Naive thymus-derived CD4-positive, alpha-beta T cell (primary cell): ENCODE results near the gene UBE2B. TPM values are rescaled to one million over a fixed set of nuclear protein-coding genes. Genes with fewer than 3 reads are reported as not detected.

ENCODE experiments used
- ATAC-seq: fragments of 150-1000 bp; cut with Tn5 transposase; 2 replicates; pipeline ENCODE4 v1.10.0; 2021; ENCODE audit warnings: mild to moderate bottlenecking, moderate library complexity
- CTCF ChIA-PET: fragments of 350-600 bp; sonication (Branson Sonifier 250); formaldehyde crosslinking; loops from one replicate; lab custom pipeline; 2021; ENCODE audit warnings: antibody characterized with exemption; lab: Charles Lee
- POLR2A ChIA-PET: fragments of 350-600 bp; sonication (Branson Sonifier 250); formaldehyde crosslinking; loops from one replicate; lab custom pipeline; 2021; ENCODE audit warnings: antibody characterized with exemption, inconsistent platforms; lab: Charles Lee
- DNase-seq, 9 donors: peaks; one replicate each; pipeline versions ENCODE4 v3.0.0 to v3.0.0-alpha.2; 2020 to 2022; ENCODE audit warnings: mixed read lengths in 1 of 9
- H3K27ac ChIP-seq: one replicate; pipeline ENCODE4 v1.7.0; 2013; ENCODE audit warnings: mild to moderate bottlenecking, low read depth, low read length, moderate library complexity
- H3K27me3 ChIP-seq, 2 donors: one replicate each; pipeline ENCODE4 v1.7.0; 2013; ENCODE audit warnings: low read length in 2 of 2, mild to moderate bottlenecking in 2 of 2, moderate library complexity in 2 of 2; ENCODE audit not compliant: control insufficient read depth in 2 of 2, insufficient read depth in 2 of 2
- H3K36me3 ChIP-seq, 3 experiments: 1 replicate in 2 of 3; 2 replicates in 1 of 3; pipeline ENCODE4 v1.7.0; 2013; ENCODE audit warnings: low read length in 3 of 3, mild to moderate bottlenecking in 3 of 3, moderate library complexity in 1 of 3; ENCODE audit not compliant: insufficient read depth in 3 of 3, control insufficient read depth in 2 of 3
- H3K4me1 ChIP-seq, 2 donors: one replicate each; pipeline ENCODE4 v1.7.0; 2013; ENCODE audit warnings: low read length in 2 of 2, mild to moderate bottlenecking in 2 of 2, moderate library complexity in 1 of 2; ENCODE audit not compliant: control insufficient read depth in 2 of 2, insufficient read depth in 2 of 2
- H3K4me3 ChIP-seq: 2 replicates; pipeline ENCODE4 v1.7.0; 2013; ENCODE audit warnings: mild to moderate bottlenecking, low read length
- H3K9me3 ChIP-seq, 3 experiments: 1 replicate in 2 of 3; 2 replicates in 1 of 3; pipeline ENCODE4 v1.7.0; 2013; ENCODE audit warnings: low read length in 3 of 3; ENCODE audit not compliant: control insufficient read depth in 2 of 3
- H3K27ac Mint-ChIP-seq, 9 donors: one replicate each; pipeline ENCODE4 v1.8.0; 2020 to 2022; ENCODE audit warnings: mixed read lengths in 9 of 9, mild to moderate bottlenecking in 8 of 9, moderate library complexity in 5 of 9, inconsistent platforms in 2 of 9
- H3K27me3 Mint-ChIP-seq, 5 donors: one replicate each; pipeline ENCODE4 v1.8.0; 2021 to 2022; ENCODE audit warnings: mixed read lengths in 5 of 5, mild to moderate bottlenecking in 1 of 5
- H3K36me3 Mint-ChIP-seq, 5 donors: one replicate each; pipeline ENCODE4 v1.8.0; 2020 to 2022; ENCODE audit warnings: mixed read lengths in 5 of 5, mild to moderate bottlenecking in 3 of 5, inconsistent platforms in 1 of 5
- H3K4me1 Mint-ChIP-seq, 7 donors: one replicate each; pipeline ENCODE4 v1.8.0; 2020 to 2022; ENCODE audit warnings: mixed read lengths in 7 of 7, mild to moderate bottlenecking in 3 of 7, inconsistent platforms in 1 of 7
- H3K4me3 Mint-ChIP-seq, 10 donors: one replicate each; pipeline ENCODE4 v1.8.0; 2020 to 2022; ENCODE audit warnings: mild to moderate bottlenecking in 10 of 10, mixed read lengths in 10 of 10, moderate library complexity in 6 of 10, inconsistent platforms in 2 of 10
- H3K9me3 Mint-ChIP-seq, 11 donors: one replicate each; pipeline ENCODE4 v1.8.0; 2020 to 2022; ENCODE audit warnings: mixed read lengths in 11 of 11, mild to moderate bottlenecking in 4 of 11, inconsistent platforms in 1 of 11, moderate library complexity in 1 of 11
- intact Hi-C, 2 donors: fragments of 100-400 bp; cut with micrococcal nuclease; formaldehyde crosslinking; loops; one replicate each; pipeline ENCODE4 v1.15.1; 2023
- polyA plus RNA-seq, 2 donors: library from polyadenylated mRNA; unstranded; fragments of 300-500 nt; fragmentation: Illumina TruSeq; gene quantifications; one replicate each; pipeline ENCODE4 v1.2.3, GENCODE V29; 2021
- total RNA-seq, 6 experiments: library from RNA in 5 of 6; stranded (reverse) in 5 of 6; gene quantifications; 1 replicate in 5 of 6; 2 replicates in 1 of 6; pipeline ENCODE4 v1.2.3 and lab custom pipeline; 2021 to 2026

UBE2B gene
- total and polyA plus RNA-seq, 7 experiments from 2014 or later = 89.2 to 141 (median 117) TPM

DNA sequence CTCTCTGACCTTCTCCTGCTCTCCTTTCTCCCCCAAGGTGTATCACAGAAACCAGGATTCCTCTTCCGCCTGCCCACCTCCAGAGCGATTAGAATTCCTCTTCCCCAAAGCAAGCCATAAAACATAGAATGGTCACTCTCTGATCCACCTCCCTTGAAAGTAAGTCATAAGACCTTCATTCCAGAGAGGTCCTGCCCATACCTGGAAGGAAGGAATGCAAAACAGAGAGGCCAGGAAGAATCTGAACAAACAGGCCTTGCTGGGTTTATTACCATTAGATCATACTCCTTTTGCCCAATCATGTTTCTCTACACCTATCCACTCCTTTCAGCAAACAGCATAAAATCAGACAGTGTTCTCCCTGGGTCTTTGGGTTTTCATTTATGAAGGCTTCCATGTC, 25.4 kb upstream of the UBE2B start:
- Histone ChIP-seq H3K36me3 (no peaks in the 10 kb centered on the region), H3K27me3 (no peaks in the 10 kb centered on the region), H3K4me3 (no peak overlapping the region), H3K4me1 (no peaks in the 10 kb centered on the region), H3K9me3 (no peaks in the 10 kb centered on the region), H3K27ac (no peak overlapping the region)
- Mint-ChIP-seq H3K4me3 (no peak overlapping the region), H3K4me1 (no peaks in the 10 kb centered on the region), H3K9me3 (no peaks in the 10 kb centered on the region), H3K27me3 (peaks cover 0 to 4% (median 0%) of the 10 kb centered on the region in 5 donors), H3K27ac (no peak overlapping the region), H3K36me3 (peaks cover 0 to 22% (median 0%) of the 10 kb centered on the region in 5 donors)
- ChIA-PET POLR2A (no interaction called here), CTCF (no interaction called here)
- intact Hi-C loops = no loop called here
- DNase-seq = no peak
- no peak for ATAC-seq

DNA sequence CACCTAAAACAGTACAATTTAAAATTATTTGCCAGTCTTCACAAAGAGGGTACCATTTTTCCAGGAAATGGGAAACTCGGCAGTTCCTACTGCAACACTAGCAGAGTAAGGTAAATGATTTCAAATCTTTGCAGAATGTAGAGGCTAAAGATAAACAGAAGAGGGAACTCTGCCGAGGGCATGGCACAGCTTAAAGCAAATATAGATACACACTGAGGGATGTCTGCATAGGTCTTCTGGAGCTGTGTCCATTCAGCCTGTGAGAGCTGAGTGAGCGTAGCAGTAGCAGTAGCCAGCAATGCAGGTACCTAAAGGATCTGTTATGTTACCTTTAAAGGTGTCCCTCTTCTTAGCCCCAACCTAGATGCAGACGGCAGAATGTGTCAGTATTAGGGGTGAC, 21.9 kb upstream of the UBE2B start:
- Histone ChIP-seq H3K4me1 (no peaks in the 10 kb centered on the region), H3K4me3 (no peak overlapping the region), H3K9me3 (no peaks in the 10 kb centered on the region), H3K36me3 (no peaks in the 10 kb centered on the region), H3K27ac (no peak overlapping the region), H3K27me3 (no peaks in the 10 kb centered on the region)
- peaks cover 0 to 15% (median 0%) of the 10 kb centered on the region in 5 donors for H3K36me3 Mint-ChIP-seq
- no peak overlapping the region for H3K27ac Mint-ChIP-seq
- ATAC-seq = no peak
- no peaks in the 10 kb centered on the region for H3K9me3 Mint-ChIP-seq
- H3K27me3 Mint-ChIP-seq = no peaks in the 10 kb centered on the region
- H3K4me3 Mint-ChIP-seq = no peak overlapping the region
- peaks cover 0 to 2% (median 0%) of the 10 kb centered on the region in 7 donors for H3K4me1 Mint-ChIP-seq
- CTCF ChIA-PET = interaction anchor here (0.7 kb wide), 1 partner anchor 47 kb away, joined by 4 read pairs; no protein-coding TSS in a partner anchor
- DNase-seq = no peak
- POLR2A ChIA-PET = no interaction called here
- intact Hi-C loops = no loop called here

DNA sequence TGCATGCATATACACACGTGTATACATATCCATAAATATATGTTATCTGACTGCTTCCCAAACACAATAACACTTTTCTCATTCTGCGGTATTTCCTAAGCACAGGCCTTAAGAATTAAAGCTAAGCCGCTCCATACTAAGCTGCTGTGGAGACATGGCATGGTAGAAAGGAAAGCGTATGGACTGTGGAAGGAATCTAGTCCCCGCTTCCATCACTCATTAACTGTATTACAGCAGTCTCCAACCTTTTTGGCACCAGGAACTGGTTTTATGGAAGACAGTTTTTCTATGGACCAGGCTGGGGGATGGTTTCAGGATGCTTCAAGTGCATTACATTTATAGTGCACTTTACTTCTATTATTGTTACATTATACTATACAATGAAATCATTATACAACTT, 15.7 kb upstream of the UBE2B start:
- Histone ChIP-seq H3K36me3 (no peaks in the 10 kb centered on the region), H3K9me3 (no peaks in the 10 kb centered on the region), H3K4me1 (no peaks in the 10 kb centered on the region), H3K27me3 (no peaks in the 10 kb centered on the region), H3K4me3 (no peak overlapping the region), H3K27ac (no peak overlapping the region)
- ATAC-seq (no peak), DNase-seq (no peak)
- no peaks in the 10 kb centered on the region for H3K27me3 Mint-ChIP-seq
- H3K4me1 Mint-ChIP-seq = peaks cover 0 to 19% (median 0%) of the 10 kb centered on the region in 7 donors
- ChIA-PET POLR2A (interaction anchor here (1.2 kb wide), 1 partner anchor 16 kb away, joined by 3 read pairs; the partner anchor contains the start of gene UBE2B), CTCF (interaction anchor here (0.6 kb wide), 1 partner anchor 315 kb away, joined by 3 read pairs; no protein-coding TSS in a partner anchor)
- intact Hi-C loops = no loop called here
- peaks cover 1 to 19% (median 4%) of the 10 kb centered on the region in 5 donors for H3K36me3 Mint-ChIP-seq
- no peaks in the 10 kb centered on the region for H3K9me3 Mint-ChIP-seq
- no peak overlapping the region for H3K27ac Mint-ChIP-seq
- H3K4me3 Mint-ChIP-seq = no peak overlapping the region

DNA sequence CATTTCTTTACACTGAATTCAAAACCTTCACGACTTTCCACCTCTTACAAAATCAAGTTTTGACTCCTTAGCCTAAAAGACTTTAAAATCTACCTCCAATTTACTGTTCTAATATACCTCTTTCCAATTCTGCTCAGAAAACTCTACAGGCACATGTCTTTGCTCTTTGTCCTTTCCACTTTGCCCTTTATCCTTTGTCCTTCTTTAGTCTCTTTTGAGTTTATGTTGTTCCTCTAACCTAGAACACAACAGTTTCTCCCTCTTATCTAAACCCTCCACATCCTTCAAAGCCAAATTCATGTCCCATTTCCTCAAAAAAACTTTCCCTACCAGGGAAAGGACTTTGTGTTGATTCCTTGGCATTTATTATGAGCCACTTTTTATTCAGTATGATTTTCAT, 5.8 kb upstream of the UBE2B start:
- ChIA-PET POLR2A (no interaction called here), CTCF (no interaction called here)
- no peaks in the 10 kb centered on the region for H3K27me3 ChIP-seq
- Mint-ChIP-seq H3K4me1 (peaks cover 19 to 42% (median 34%) of the 10 kb centered on the region in 7 donors), H3K36me3 (peaks cover 4 to 12% (median 6%) of the 10 kb centered on the region in 5 donors), H3K9me3 (peaks cover 0 to 5% (median 0%) of the 10 kb centered on the region in 11 donors), H3K27me3 (peaks cover 0 to 2% (median 0%) of the 10 kb centered on the region in 5 donors), H3K4me3 (peak overlapping the region in 2 of 10 donors; percentile 5), H3K27ac (peak overlapping the region in 2 of 9 donors; percentile 2 to 17)
- H3K36me3 ChIP-seq = no peaks in the 10 kb centered on the region
- no peak for DNase-seq
- H3K4me3 ChIP-seq = no peak overlapping the region
- H3K27ac ChIP-seq = no peak overlapping the region
- peaks cover 23 to 33% of the 10 kb centered on the region in 2 donors for H3K4me1 ChIP-seq
- no peak for ATAC-seq
- intact Hi-C loops = no loop called here
- H3K9me3 ChIP-seq = no peaks in the 10 kb centered on the region

DNA sequence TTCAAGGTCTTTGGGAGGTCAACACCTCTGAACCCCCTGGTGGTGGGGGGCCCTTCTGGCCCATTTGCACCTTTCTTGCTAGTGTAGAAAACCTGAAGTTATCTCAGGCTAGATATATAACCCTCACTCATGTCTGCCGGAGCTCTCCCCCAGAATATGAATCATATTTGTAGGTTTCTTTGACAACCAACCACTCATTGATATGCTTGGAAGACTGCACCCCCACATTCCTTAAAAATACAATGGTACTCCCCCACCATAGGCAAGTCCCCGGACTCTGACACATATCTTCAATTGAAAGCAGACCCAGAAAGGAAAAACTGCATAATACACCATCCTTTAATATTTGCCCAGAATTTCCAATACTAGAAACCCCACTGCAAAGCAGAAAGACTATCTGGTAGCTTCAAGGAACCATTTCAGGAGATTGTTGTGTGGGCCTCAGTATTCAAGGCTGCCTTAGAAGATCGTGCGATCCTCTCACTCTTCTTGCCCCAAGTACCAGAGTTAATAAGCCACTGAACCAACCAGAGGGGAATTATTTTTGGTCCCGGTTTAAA, 978 bp upstream of the UBE2B start:
- ChIA-PET POLR2A (interaction anchor here (0.8 to 7.1 kb wide), 13 partner anchors 11 to 368 kb away, joined by 3 to 92 read pairs (median 4); partner anchors contain the start of genes CAMLG, CDKN2AIPNL, JADE2 and PPP2CA), CTCF (interaction anchor here (0.7 to 1.9 kb wide), 3 partner anchors 41 to 216 kb away, joined by 3 to 6 read pairs (median 4); partner anchors contain the start of genes CDKN2AIPNL and JADE2)
- peaks cover 0 to 18% (median 0%) of the 10 kb centered on the region in 11 donors for H3K9me3 Mint-ChIP-seq
- peaks cover 32 to 73% (median 62%) of the 10 kb centered on the region in 7 donors for H3K4me1 Mint-ChIP-seq
- H3K4me3 ChIP-seq = peak overlapping the region; percentile 94
- intact Hi-C loops = loop anchor here (2.0 to 10.0 kb wide), 12 partner anchors 40 to 1876 kb away; partner anchors contain the start of genes VDAC1 (in 2 of the 2), CDKN2AIPNL (in 1 of the 2), IRF1 (in 1 of the 2) and PCBD2 (in 1 of the 2)
- peak overlapping the region; percentile 100 for H3K27ac ChIP-seq
- peaks cover 27 to 39% of the 10 kb centered on the region in 2 donors for H3K4me1 ChIP-seq
- peaks cover 0 to 8% (median 0%) of the 10 kb centered on the region in 3 experiments for H3K36me3 ChIP-seq
- H3K27me3 ChIP-seq = no peaks in the 10 kb centered on the region
- peaks cover 0 to 8% (median 0%) of the 10 kb centered on the region in 5 donors for H3K27me3 Mint-ChIP-seq
- DNase-seq (peak in 1 of 9 donors; percentile 33), ATAC-seq (peak; percentile 14)
- peak overlapping the region; percentile 97 to 100 (median 100) for H3K27ac Mint-ChIP-seq
- no peaks in the 10 kb centered on the region for H3K9me3 ChIP-seq
- peaks cover 4 to 26% (median 12%) of the 10 kb centered on the region in 5 donors for H3K36me3 Mint-ChIP-seq
- peak overlapping the region; percentile 82 to 99 (median 96) for H3K4me3 Mint-ChIP-seq

DNA sequence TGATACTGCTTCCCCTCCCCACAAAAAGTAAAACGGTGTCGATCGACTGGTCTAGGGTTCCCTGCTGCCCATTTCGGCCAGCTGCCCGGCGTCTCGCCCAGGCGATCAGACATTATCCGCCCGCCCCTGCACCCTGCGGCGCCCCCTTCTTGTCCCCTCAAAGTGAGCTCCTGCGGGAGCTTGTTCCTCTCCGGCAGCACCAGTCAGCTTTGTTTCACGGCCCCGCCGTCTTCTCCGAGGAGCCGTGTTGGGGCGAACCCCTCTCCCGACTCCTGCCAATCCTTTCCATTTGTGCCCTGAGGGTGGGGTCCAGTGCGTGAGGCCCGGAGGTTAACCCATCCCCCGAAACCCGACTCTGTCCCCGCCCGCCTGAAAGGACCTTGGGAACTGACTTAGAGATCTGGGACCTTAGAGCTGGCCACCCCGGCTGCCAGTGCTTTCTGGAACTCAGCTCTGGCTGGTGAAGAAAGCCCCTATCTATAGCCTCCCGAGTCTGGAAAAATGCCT, 518 bp downstream of the UBE2B start:
- Mint-ChIP-seq H3K4me3 (peak overlapping the region; percentile 82 to 99 (median 96)), H3K9me3 (peaks cover 0 to 17% (median 0%) of the 10 kb centered on the region in 11 donors), H3K27ac (peak overlapping the region; percentile 97 to 100 (median 100)), H3K4me1 (peaks cover 26 to 71% (median 58%) of the 10 kb centered on the region in 7 donors), H3K36me3 (peaks cover 3 to 25% (median 13%) of the 10 kb centered on the region in 5 donors), H3K27me3 (peaks cover 0 to 7% (median 0%) of the 10 kb centered on the region in 5 donors)
- H3K4me1 ChIP-seq = peaks cover 21 to 33% of the 10 kb centered on the region in 2 donors
- H3K36me3 ChIP-seq = peaks cover 0 to 13% (median 0%) of the 10 kb centered on the region in 3 experiments
- POLR2A ChIA-PET = interaction anchor here (0.6 to 7.1 kb wide), 26 partner anchors 9 to 1961 kb away, joined by 3 to 92 read pairs (median 5); partner anchors contain the start of genes CAMLG, CDKN2AIPNL, HSPA4 and JADE2
- DNase-seq = peak in 8 of 9 donors; percentile 15 to 56 (median 35)
- H3K9me3 ChIP-seq = no peaks in the 10 kb centered on the region
- no peaks in the 10 kb centered on the region for H3K27me3 ChIP-seq
- peak overlapping the region; percentile 94 for H3K4me3 ChIP-seq
- ATAC-seq = no peak
- CTCF ChIA-PET = interaction anchor here (0.8 to 1.4 kb wide), 6 partner anchors 40 to 206 kb away, joined by 3 to 4 read pairs (median 3); partner anchors contain the start of genes CDKN2AIPNL and JADE2
- H3K27ac ChIP-seq = peak overlapping the region; percentile 100
- intact Hi-C loops = loop anchor here (1.0 to 10.0 kb wide), 24 partner anchors 8 to 1877 kb away; partner anchors contain the start of genes C5orf24 (in 2 of the 2), CAMLG (in 2 of the 2), DDX46 (in 2 of the 2) and JADE2 (in 2 of the 2)
